Measurements from ENCODE around the gene EPB41L4B. TPM values are rescaled to one million over a fixed set of nuclear protein-coding genes. Genes with fewer than 3 reads are reported as not detected.

Gene EPB41L4B
- total RNA-seq, 2 donors from 2014 or later: 6.4 to 6.6 TPM

GRCh38 chr9:109176386-109176785 lies 144.5 kb downstream of the EPB41L4B start:
- WGBS, 2 experiments (ENCODE audit: insufficient coverage in 1 of 2, insufficient read length in 1 of 2): 85 to 94% methylated on average over 6 to 8 of the region's 8 CpGs
- Histone ChIP-seq H3K27ac (ENCODE audit: low read depth, low read length) (no peak overlapping the region), H3K27me3 (ENCODE audit: control insufficient read depth, insufficient read depth, low read length, poor library complexity, severe bottlenecking) (no peaks in the 10 kb centered on the region), H3K9ac (ENCODE audit: extremely low read depth, low read length, poor library complexity, severe bottlenecking) (no peak overlapping the region), H3K36me3 (ENCODE audit: control insufficient read depth, insufficient read depth, low read length) (no peaks in the 10 kb centered on the region), H3K4me3 (ENCODE audit: low read length) (no peak overlapping the region), H3K9me3 (ENCODE audit: control insufficient read depth, low read length) (no peaks in the 10 kb centered on the region), H3K4me1 (ENCODE audit: control insufficient read depth, insufficient read depth, low read length) (no peaks in the 10 kb centered on the region)
- Mint-ChIP-seq H3K4me1 (no peaks in the 10 kb centered on the region), H3K36me3 (ENCODE audit: low read depth) (no peaks in the 10 kb centered on the region), H3K9me3 (no peaks in the 10 kb centered on the region), H3K27me3 (ENCODE audit: insufficient read depth) (no peaks in the 10 kb centered on the region), H3K4me3 (no peak overlapping the region), H3K27ac (no peak overlapping the region)
- TF ChIP-seq CTCF (conservative IDR thresholded peaks at IDR 0.05): no peak
- DNase-seq: no peak

- Histone ChIP-seq H3K27ac (ENCODE audit: low read depth, low read length) (no peak overlapping the region), H3K4me1 (ENCODE audit: control insufficient read depth, insufficient read depth, low read length) (no peaks in the 10 kb centered on the region), H3K9me3 (ENCODE audit: control insufficient read depth, low read length) (no peaks in the 10 kb centered on the region), H3K9ac (ENCODE audit: extremely low read depth, low read length, poor library complexity, severe bottlenecking) (no peak overlapping the region), H3K36me3 (ENCODE audit: control insufficient read depth, insufficient read depth, low read length) (no peaks in the 10 kb centered on the region), H3K4me3 (ENCODE audit: low read length) (no peak overlapping the region), H3K27me3 (ENCODE audit: control insufficient read depth, insufficient read depth, low read length, poor library complexity, severe bottlenecking) (peaks cover 6% of the 10 kb centered on the region)
- 87 to 88% methylated on average over 1 of the region's 1 CpG for WGBS, 2 experiments (ENCODE audit: insufficient coverage in 1 of 2, insufficient read length in 1 of 2)
- Mint-ChIP-seq H3K4me1 (no peaks in the 10 kb centered on the region), H3K9me3 (no peaks in the 10 kb centered on the region), H3K4me3 (no peak overlapping the region), H3K27me3 (ENCODE audit: insufficient read depth) (peaks cover 18% of the 10 kb centered on the region), H3K36me3 (ENCODE audit: low read depth) (no peaks in the 10 kb centered on the region), H3K27ac (no peak overlapping the region)
- no peak for DNase-seq
- TF ChIP-seq CTCF (conservative IDR thresholded peaks at IDR 0.05): no peak
These were observed 147.9 kb downstream of the EPB41L4B start for GRCh38 chr9:109172935-109173334.

GRCh38 chr9:109171926-109172325 lies 148.9 kb downstream of the EPB41L4B start:
- H3K4me1 Mint-ChIP-seq: peaks cover 3% of the 10 kb centered on the region
- WGBS, 2 experiments (ENCODE audit: insufficient coverage in 1 of 2, insufficient read length in 1 of 2): 89 to 90% methylated on average over 3 of the region's 3 CpGs
- Histone ChIP-seq H3K36me3 (ENCODE audit: control insufficient read depth, insufficient read depth, low read length) (no peaks in the 10 kb centered on the region), H3K27ac (ENCODE audit: low read depth, low read length) (no peak overlapping the region), H3K9me3 (ENCODE audit: control insufficient read depth, low read length) (no peaks in the 10 kb centered on the region), H3K9ac (ENCODE audit: extremely low read depth, low read length, poor library complexity, severe bottlenecking) (no peak overlapping the region), H3K4me1 (ENCODE audit: control insufficient read depth, insufficient read depth, low read length) (no peaks in the 10 kb centered on the region), H3K27me3 (ENCODE audit: control insufficient read depth, insufficient read depth, low read length, poor library complexity, severe bottlenecking) (peaks cover 15% of the 10 kb centered on the region), H3K4me3 (ENCODE audit: low read length) (no peak overlapping the region)
- no peaks in the 10 kb centered on the region for H3K36me3 Mint-ChIP-seq (ENCODE audit: low read depth)
- peaks cover 28% of the 10 kb centered on the region for H3K27me3 Mint-ChIP-seq (ENCODE audit: insufficient read depth)
- no peaks in the 10 kb centered on the region for H3K9me3 Mint-ChIP-seq
- H3K27ac Mint-ChIP-seq: no peak overlapping the region
- no peak for TF ChIP-seq CTCF (conservative IDR thresholded peaks at IDR 0.05)
- H3K4me3 Mint-ChIP-seq: no peak overlapping the region
- no peak for DNase-seq
